Astrocyte of the hippocampus (primary cell): ENCODE results near the gene ZBTB1.
"Not testable (repeated sequence)": the region's sequence is repeated elsewhere in the genome, so short reads cannot be mapped to it uniquely, and the experiment has no call there.

Experiments used
- DNase-seq: peaks from one replicate; pipeline ENCODE4 v3.0.0; 2011; ENCODE audit warnings: low read depth, low spot score

The ZBTB1 gene

DNA sequence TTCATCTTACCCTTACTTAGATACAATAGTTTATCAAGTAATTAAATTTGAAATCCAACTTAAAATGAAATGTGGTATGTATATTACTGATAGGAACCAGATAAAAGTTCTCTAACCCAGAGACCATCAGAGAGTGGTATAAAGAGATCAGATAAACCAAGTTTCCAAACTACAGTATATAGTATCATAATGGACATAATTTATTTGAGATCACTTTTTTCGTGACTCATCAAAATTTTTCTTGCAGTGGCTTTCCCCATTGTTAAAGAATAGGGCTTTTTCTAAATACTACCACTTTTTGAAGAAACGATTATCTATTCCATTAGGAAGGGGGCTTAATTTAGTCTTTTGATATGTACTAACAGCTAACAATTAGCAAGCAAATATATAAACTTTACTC is 20.8 kb downstream of the ZBTB1 start:
- no peak for DNase-seq

DNA sequence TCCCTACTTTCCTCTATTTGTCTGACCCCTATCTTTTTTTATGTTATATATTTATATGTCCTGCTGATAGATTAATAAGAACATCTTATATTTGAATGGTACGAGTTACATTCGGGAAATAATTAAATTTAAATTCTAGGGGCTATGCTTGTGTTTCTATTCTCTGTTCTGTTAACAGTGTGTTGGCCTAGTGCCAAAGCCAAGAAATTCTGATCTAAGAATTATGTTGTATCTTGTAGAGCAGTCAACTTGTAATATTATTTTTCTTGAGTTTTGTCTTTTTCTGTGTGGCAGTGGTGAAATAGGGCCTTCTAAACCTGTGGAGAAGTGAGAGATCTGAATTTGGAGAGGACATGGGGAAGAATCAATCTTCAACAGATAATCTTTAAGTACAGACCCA is 27.0 kb downstream of the ZBTB1 start:
- no peak for DNase-seq

DNA sequence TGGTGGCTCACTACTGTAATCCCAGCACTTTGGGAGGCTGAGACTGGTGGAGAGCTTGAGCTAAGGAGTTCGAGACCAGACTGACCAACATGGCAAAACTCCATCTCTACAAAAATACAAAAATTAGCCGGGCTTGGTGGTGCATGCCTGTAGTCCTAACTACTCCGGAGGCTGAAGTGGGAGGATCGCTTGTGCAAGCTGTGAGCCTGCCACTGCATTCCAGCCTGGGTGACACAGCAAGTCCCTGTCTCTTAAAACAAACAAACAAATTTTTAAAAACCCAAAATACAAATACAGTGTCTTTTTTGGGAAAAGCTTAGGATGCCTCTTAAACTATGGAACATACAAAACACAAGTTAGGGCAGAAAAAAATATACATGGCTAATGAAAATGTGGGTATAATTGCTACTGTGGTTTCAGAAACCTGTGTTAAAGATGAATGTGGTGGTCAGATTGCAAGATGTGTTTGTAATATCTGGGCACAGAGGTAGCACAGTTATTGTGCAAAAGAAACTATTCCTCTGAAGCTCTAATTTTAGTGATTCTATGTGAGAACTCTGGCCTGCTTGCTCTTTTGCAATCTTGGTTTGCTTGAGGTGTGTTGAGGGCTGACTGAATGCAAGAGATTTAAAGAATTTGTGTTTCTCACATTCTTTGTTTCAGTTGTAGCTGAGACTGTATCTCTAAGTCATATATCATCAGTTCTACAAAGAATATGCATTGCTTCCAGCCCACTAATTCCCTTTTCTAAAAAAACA is 32.1 kb downstream of the ZBTB1 start:
- peak; percentile 52 for DNase-seq

DNA sequence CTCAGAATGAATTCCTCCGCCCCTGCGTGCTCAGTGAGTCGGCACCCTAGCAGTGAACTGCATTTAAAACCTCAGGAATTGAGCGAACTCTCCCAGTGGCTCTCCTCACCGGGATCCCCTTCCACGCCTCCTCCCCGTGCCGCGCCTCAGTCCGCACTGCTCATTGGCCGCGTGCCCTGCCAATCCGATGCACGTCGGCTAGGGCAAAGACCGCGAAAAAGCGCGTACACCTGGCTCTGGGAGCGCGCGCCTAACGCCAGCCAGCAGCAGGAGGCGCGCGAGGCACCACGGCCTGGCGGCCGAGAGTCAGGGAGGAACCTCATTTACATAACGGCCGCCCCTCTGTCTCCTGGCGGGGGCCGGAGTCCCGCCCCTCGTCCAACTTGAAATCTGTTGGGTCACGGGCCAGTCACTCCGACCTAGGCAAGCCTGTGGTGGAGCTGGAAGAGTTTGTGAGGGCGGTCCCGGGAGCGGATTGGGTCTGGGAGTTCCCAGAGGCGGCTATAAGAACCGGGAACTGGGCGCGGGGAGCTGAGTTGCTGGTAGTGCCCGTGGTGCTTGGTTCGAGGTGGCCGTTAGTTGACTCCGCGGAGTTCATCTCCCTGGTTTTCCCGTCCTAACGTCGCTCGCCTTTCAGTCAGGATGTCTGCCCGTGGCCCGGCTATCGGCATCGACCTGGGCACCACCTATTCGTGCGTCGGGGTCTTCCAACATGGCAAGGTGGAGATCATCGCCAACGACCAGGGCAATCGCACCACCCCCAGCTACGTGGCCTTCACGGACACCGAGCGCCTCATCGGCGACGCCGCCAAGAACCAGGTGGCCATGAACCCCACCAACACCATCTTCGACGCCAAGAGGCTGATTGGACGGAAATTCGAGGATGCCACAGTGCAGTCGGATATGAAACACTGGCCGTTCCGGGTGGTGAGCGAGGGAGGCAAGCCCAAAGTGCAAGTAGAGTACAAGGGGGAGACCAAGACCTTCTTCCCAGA is 35.9 kb downstream of the ZBTB1 start, which contains the start of gene HSPA2:
Gene HSPA2, plus strand, starts transcription at position 534 of the 995 bp plus-strand sequence. Its CDS starts 109 bp downstream, at position 643.
- peak; percentile 100 for DNase-seq

DNA sequence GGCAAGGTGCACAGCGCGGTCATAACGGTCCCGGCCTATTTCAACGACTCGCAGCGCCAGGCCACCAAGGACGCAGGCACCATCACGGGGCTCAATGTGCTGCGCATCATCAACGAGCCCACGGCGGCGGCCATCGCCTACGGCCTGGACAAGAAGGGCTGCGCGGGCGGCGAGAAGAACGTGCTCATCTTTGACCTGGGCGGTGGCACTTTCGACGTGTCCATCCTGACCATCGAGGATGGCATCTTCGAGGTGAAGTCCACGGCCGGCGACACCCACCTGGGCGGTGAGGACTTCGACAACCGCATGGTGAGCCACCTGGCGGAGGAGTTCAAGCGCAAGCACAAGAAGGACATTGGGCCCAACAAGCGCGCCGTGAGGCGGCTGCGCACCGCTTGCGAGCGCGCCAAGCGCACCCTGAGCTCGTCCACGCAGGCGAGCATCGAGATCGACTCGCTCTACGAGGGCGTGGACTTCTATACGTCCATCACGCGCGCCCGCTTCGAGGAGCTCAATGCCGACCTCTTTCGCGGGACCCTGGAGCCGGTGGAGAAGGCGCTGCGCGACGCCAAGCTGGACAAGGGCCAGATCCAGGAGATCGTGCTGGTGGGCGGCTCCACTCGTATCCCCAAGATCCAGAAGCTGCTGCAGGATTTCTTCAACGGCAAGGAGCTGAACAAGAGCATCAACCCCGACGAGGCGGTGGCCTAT is 36.8 kb downstream of the ZBTB1 start:
- DNase-seq: peak; percentile 14

DNA sequence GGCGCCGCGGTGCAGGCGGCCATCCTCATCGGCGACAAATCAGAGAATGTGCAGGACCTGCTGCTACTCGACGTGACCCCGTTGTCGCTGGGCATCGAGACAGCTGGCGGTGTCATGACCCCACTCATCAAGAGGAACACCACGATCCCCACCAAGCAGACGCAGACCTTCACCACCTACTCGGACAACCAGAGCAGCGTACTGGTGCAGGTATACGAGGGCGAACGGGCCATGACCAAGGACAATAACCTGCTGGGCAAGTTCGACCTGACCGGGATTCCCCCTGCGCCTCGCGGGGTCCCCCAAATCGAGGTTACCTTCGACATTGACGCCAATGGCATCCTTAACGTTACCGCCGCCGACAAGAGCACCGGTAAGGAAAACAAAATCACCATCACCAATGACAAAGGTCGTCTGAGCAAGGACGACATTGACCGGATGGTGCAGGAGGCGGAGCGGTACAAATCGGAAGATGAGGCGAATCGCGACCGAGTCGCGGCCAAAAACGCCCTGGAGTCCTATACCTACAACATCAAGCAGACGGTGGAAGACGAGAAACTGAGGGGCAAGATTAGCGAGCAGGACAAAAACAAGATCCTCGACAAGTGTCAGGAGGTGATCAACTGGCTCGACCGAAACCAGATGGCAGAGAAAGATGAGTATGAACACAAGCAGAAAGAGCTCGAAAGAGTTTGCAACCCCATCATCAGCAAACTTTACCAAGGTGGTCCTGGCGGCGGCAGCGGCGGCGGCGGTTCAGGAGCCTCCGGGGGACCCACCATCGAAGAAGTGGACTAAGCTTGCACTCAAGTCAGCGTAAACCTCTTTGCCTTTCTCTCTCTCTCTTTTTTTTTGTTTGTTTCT is 37.6 kb downstream of the ZBTB1 start:
- DNase-seq: peak; percentile 11

DNA sequence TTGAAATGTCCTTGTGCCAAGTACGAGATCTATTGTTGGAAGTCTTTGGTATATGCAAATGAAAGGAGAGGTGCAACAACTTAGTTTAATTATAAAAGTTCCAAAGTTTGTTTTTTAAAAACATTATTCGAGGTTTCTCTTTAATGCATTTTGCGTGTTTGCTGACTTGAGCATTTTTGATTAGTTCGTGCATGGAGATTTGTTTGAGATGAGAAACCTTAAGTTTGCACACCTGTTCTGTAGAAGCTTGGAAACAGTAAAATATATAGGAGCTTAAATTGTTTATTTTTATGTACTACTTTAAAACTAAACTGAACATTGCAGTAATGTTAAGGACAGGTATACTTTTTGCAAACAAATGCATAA is 38.2 kb downstream of the ZBTB1 start:
- no peak for DNase-seq

DNA sequence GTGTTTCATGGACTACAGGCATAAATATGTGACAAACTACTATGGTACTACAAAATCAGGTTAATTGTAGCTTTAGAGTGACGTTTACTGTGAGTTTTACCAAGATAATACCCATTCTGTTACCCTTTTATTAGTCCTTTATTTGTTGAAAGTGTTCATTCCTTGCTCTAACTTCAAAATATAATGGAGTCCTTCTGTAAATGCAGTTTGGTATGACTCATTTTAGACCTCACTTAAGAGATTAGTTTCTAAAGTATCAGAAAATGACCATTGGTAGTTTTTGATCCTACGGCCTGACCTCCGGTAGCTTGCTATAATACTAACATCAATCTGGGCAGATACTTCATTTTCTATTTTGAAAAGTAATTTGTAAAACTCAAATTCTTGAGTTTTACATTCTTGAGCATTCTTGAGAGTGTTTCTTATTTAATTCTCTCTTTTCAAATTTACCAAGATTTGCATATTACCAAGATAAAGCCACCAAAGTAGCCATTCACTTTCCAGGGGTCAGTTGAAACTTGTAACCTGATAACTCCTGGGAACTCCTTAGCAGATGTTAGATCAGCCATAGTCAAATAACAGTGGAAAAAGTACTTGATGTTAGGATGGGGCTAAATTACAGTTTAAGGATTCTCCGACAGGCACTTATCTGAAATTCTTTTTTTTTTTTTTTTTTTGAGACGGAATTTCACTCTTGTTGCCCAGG is 40.2 kb downstream of the ZBTB1 start:
- DNase-seq: no peak

DNA sequence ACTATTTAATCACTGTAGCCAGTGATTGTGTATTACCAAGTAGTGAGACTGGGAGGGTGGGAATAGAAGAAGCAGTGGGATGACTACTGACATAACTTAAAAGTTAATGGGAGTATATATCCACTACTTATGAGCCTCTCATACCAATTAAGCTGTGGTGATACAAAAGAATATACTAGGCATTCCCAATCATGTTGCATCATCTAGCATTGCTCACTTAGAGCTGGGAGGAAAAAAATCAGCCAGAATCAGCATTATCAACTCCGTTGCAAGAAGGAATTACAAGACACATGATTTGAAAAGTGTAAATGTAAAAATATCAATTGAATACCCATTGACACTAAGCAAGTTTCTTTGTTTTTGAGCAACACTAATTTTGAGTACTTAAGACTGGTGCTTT is 44.4 kb downstream of the ZBTB1 start:
- DNase-seq: no peak

DNA sequence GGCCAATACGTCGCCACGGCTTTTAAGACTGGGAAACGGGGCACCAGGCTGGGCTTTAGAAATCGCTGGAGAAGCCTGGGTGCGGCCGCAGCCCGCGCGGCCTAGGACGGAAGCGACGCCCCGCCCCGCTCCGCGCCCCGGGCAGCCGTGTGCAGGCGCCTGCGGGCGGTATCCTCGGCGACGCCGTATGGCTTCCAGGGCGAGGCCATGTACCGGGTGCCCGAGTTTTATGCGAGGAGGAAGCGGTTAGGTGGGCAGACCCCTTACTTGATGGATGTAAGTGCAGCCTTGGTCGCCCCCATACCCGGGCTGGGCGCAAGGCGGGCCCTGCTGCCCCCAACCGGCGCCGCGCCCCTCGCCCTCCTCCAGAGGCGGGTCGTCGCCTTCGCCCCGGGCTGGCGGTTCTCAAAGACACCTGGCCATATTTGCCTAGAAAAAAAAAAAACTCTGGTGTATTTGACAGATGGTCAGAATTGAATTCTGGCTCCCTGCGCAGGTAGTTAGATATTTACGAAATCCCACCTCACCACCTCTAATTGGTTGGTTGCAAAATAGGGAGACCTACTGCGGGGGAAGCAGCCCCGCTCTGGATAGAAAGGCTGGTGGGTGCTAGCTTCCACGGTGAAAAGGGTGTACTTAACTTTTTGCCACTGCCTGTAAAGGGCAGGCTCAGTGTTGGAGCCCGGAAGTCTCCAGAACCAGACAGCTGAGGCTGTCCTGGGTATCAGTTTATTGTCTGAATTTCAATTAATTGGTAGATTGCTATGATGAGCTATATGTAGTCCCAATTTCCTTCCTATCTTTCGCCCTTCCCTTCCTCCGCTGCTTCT is 45.4 kb downstream of the ZBTB1 start, which contains the start of gene PPP1R36:
Gene PPP1R36, plus strand, starts transcription at position 171 of the 830 bp plus-strand sequence. Its CDS starts 37 bp downstream, at position 208.
- peak; percentile 60 for DNase-seq

DNA sequence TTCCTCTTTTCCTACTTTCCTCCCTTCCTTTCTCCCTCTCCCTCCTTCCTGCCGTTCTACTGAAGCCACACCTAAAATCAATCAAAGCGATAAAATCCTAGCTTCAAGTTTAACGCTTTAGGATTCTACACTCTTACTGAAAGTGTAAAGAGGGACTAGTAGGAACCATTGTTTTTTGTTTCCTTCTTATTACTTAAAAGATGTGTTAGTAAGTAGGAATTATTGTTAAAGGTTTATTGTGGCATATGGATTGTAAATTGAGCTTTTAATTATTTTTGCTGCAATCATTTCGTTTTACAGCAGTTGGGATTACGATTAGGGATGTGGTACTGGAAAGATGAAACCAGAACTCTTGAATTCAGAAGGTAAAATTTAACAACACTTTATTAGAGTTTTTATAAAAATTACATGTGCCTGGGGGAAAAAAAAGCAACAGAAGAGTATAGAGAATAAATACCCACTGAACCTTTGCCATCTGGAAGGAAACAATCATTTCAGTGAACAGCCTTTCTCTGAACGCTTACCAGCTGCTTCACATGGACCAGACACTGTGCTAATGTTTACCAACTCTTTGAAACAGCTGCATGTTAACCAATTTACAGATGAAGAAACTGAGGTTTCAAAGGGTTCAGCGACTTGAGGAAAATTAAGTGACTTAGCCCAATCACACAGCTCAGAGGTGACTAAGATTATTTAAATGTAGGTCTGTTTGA is 46.2 kb downstream of the ZBTB1 start:
- DNase-seq: no peak

DNA sequence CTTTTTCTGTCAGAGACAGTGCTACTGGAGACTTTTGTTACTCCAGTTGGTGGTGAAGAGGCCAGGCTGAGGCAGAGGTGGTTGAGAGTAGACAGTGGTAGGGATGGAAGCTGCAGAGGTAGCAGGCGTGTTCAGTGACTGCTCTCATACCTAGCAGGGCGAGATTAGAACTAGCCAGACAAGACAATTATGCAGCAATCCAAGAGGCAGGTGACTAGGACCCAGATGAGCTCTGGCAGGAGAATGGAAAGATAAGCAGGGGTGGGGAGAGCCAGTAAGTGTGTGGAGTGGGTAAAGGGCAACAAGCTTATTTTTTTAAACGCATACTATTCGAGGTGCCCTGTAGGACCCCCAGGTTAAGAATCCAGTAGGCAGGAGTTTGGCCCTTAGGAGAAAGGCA is 50.0 kb downstream of the ZBTB1 start:
- no peak for DNase-seq

DNA sequence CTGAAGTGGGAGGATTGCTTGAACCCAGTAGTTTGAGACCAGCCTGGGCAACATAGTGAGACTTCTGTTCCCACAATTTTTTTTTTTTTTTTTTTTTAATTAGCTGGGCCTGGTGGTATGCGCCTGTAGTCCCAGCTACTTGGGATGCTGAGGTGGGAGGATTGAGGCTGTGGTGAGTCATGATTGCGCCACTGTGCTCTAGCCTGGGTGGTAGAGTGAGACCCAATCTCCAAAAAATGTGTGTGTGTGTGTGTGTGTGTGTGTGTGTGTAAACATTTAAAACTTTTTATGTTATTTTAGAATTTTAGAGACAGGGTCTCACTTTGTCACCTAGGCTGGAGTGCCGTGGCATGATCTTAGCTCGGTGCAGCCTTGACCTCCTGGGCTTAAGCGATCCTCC is 52.0 kb downstream of the ZBTB1 start:
- peak; percentile 39 for DNase-seq

DNA sequence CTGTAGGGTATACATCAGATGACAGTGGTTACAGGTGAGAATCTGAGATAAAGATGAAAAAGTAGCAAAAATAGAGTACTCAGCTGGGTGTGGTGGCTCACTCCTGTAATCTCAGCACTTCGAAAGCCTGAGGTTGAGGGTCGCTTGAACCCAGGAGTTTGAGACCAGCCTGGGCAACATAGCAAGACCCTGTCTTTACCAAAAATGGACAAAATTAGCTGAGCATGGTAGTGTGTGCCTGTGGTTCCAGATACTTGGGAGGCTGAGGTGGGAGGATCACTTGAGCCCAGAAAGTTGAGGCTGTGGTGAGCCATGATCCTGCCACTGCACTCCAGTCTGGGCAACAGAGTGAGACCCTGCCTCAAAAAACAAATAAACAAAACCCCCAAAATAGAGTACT is 53.6 kb downstream of the ZBTB1 start:
- DNase-seq: not testable (repeated sequence)

DNA sequence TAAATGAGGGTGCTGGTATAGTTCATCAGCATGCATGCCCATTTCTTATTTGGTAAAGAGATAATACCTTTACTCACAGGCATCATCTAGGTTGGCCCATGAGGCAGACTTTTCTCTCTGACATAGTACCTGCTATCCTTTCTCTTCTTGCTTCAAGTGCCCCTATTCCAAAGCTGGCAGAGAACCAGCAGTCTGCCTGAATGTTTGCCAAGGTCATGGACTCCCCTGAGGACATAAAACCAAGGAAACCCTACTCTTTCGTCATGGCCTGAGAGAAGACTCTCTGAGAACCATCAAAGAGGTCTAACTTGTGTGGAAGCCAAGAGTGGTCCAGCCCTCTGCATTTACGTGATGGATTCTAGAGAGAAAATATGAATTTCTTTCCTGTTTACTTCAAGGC is 57.1 kb downstream of the ZBTB1 start:
- no peak for DNase-seq

DNA sequence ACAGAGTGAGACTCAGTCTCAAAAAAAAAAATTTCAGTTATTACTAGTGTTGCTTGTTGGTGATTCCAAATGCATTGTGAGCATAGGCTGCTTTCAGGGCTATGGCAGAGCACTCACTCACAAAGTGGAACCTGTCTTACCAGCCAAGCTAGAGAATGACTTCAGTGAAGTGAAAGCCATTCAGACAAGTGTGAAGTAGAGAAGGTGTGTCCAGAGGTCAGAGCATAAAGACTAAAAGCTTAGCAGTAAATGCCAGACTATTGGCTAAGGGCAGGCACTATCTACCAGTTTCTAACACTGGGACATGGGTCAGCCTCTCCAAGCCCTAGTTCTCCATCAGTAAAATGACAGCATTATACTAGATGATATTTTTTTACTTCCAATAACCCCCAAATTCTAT is 57.9 kb downstream of the ZBTB1 start:
- DNase-seq: no peak

DNA sequence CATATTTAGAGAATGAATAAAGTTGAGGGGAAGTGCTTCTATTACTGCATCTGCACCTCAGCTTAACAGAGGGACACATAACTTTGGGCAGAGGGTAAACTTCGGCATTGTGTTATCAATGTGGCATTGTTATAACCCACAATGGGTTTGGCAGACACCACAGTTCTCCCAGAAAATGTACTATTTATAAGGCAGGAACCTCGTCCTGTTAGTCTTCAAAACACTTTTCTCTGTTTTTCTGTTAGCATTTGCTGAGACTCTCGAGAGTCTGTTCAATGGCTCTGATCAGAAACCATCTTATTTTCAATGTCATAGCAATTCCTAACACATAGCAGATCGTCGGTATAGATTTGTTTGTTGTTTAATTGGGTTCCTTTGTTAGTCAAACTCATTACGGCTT is 59.1 kb downstream of the ZBTB1 start:
- DNase-seq: peak; percentile 16

DNA sequence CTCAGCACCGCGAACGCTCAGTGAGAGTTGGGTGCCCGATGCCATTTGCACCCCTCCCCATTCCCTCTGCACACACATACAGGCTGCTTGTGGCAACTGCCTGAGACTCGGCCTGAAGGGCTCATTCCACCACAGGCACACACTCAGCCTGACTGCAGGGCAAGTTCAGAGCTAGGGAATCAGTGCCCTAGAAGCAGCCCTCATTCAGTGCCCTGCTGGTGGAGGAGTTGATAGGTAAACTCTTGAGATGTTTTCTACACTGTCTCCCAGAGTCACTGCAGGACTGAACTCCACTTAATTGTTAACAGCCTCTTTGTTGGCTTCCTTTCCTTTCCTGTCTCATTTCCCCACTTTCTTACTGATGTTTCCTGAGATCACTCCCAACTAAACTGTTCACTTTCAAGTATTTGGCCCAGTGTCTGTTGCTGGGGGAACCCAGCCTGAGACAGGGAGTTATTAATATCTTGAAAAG is 62.1 kb downstream of the ZBTB1 start:
- peak; percentile 14 for DNase-seq
